ENCODE data around the gene ERBIN. TPM values are rescaled to one million over a fixed set of nuclear protein-coding genes. Genes with fewer than 3 reads are reported as not detected.

Gene ERBIN
- total and polyA plus RNA-seq, 2 of the 8 experiments (the other 6 are each of a cell fraction or from before 2014, with no cell fraction given) = 7.7 to 33.2 TPM

DNA sequence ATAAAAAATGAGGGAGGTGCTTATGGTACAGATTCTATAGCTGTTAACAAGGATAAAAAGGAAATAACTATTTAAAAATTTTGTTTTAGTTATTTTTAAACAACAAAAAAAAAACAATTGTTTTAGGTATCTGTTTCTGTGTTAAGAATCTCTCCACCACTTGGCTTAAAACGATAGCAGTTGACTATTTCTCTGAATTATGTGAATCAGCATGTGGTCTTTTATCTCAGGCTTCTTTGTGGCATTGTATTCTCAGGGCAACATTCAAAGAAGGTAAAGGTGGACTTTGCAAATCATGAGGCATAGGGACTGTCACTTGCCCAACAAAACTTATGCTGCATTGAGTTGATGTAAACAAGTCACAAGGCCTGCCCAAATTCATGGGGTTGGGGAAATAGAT, 55.2 kb downstream of the ERBIN start (continued):
- TF ChIP-seq HDAC6 (IDR thresholded peaks at IDR 0.05; ENCODE audit: low read depth, low read length) = no peak
